GM06990 (cell line): ENCODE data around the gene KCTD20.
"Not testable (repeated sequence)": the region's sequence is repeated elsewhere in the genome, so short reads cannot be mapped to it uniquely, and the experiment has no call there.

ENCODE experiments used
- DNase-seq: peaks from one replicate; pipeline ENCODE4 v3.0.0-alpha.2; 2011; ENCODE audit not compliant: insufficient read length; ENCODE audit errors: extremely low read depth
- H3K27me3 ChIP-seq: replicated peaks from 2 replicates; pipeline ENCODE4 v1.6.0; 2011; ENCODE audit warnings: low read length; ENCODE audit not compliant: control insufficient read depth, insufficient read depth
- H3K36me3 ChIP-seq: 2 replicates; pipeline ENCODE4 v1.5.1; 2011; ENCODE audit warnings: low read length; ENCODE audit not compliant: control insufficient read depth, insufficient read depth
- H3K4me3 ChIP-seq: replicated peaks from 2 replicates; pipeline ENCODE4 v1.5.1; 2011; ENCODE audit warnings: low read depth, mild to moderate bottlenecking, control low read depth, low read length
- TF ChIP-seq, protein P1 (sequence below): IDR thresholded peaks from 2 replicates; pipeline ENCODE4 v1.5.1; 2011; ENCODE audit warnings: low read length, control low read depth, mild to moderate bottlenecking, inconsistent platforms; ENCODE audit not compliant: insufficient read depth, poor library complexity, severe bottlenecking

The KCTD20 gene

DNA sequence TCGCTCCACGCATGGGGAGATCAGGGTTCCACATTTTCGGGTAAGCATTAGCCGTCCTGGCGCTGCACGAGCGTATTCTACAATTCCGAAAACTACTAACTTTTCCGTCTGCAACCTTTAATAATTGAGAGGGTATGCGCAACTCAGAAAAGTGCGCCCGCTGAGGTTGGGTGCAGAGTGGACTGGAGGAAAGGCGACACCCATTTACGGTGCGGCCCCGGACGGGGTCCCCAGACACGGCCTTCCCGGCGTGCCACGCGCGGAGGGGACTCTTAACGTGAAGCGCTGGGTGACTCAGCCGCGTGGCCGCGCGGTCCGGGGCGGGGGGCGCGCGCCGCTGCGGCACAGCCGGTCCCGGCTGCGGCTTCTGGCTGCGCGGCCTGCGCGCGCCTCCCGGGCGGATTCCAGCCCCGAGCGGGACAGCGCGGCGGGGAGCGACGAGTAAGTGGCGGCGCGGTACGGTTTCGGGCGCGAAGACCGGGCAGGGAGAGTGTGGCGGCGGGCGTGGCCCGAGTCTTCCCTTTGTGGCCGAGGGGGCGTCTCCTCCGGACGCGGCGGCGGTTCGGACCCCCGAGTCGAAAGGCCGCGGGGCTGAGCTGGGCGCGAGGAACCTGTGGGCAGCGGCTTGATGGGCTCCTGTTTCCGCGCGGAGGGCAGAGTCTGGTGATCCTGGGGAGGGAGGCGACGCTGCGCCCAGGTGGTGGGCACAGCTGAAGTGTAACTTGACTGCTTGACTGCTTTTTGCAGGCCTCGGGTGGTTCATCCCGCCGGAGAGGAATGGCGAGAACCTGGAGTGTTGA, at the start of gene KCTD20, which contains the start of gene PXT1:
Gene KCTD20 (plus strand): TSS at position 330 of the 800 bp plus-strand sequence. CDS start 27,098 bp downstream, outside the sequence.
Gene PXT1 (minus strand): TSS at position 184 of the 800 bp plus-strand sequence. CDS start 16,772 bp downstream, outside the sequence.
- TF ChIP-seq, protein P1, sequence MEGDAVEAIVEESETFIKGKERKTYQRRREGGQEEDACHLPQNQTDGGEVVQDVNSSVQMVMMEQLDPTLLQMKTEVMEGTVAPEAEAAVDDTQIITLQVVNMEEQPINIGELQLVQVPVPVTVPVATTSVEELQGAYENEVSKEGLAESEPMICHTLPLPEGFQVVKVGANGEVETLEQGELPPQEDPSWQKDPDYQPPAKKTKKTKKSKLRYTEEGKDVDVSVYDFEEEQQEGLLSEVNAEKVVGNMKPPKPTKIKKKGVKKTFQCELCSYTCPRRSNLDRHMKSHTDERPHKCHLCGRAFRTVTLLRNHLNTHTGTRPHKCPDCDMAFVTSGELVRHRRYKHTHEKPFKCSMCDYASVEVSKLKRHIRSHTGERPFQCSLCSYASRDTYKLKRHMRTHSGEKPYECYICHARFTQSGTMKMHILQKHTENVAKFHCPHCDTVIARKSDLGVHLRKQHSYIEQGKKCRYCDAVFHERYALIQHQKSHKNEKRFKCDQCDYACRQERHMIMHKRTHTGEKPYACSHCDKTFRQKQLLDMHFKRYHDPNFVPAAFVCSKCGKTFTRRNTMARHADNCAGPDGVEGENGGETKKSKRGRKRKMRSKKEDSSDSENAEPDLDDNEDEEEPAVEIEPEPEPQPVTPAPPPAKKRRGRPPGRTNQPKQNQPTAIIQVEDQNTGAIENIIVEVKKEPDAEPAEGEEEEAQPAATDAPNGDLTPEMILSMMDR: no peak
- Histone ChIP-seq H3K4me3 (peak within 1 kb of the TSS; percentile 79), H3K36me3 (no peaks in the 10 kb centered on the region; the same call in 1 of the 2 replicates), H3K27me3 (no peaks in the 10 kb centered on the region)
- peak; percentile 92 for DNase-seq

DNA sequence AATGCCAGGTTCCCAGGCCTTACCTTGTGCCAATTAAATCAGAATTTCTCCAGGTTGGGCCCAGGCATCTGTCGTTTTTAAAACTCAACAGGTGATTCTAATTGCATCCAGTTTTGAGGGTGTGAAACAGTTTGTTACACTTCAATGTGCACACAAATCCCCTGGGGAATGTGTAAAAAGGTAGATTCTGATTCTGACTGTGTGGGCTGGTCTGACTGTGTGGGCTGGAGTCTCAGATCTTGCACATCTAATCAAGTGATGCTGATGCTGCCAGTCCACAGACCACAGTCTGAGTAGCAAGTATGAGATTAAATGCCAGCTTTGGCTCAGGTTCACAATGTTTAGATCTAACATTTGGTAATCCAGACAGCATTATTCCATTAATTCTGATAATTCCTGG, 42.8 kb upstream of the KCTD20 start:
- Histone ChIP-seq H3K36me3 (no peaks in the 10 kb centered on the region), H3K27me3 (no peaks in the 10 kb centered on the region), H3K4me3 (no peak overlapping the region)
- TF ChIP-seq, protein P1: no peak
- peak; percentile 34 for DNase-seq

DNA sequence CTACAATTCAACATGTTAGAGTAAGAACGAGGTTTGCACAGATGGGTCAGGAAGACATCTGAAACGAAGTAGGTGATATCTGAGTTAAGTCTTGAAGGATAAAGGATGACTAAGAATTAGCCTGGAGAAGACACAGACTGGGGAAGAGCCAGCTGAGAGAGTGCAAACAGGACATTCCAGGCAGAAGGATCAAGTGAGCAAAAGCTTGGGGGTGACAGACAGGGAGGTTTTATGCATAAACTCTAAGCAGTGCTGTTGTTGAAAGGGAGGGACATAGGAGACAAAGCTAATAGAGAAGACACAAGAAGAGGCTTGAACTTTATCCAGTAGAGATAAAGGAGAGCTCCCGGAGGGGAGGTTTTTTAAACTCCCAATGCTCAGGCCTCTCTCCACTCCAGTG, 40.3 kb upstream of the KCTD20 start:
- no peak for DNase-seq
- no peaks in the 10 kb centered on the region for H3K27me3 ChIP-seq
- H3K36me3 ChIP-seq: no peaks in the 10 kb centered on the region
- TF ChIP-seq, protein P1: no peak
- no peak overlapping the region for H3K4me3 ChIP-seq

DNA sequence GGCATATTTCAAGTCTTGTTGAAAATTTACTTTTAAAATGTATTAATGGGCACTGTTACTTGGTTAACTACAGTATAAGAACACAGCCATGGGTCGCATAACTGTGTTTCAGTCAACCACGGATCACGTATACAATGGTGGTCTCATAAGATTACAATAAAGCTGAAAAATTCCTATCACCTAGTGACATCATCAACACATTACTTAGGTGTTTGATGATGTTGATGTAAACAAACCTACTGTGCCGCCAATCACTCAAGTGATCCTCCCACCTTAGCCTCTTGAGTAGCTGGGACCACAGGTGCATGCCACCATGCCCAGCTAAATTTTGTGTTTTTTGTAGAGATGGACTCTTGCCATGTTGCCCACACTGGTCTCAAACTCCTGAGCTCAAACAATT, 38.6 kb upstream of the KCTD20 start:
- no peak for DNase-seq
- TF ChIP-seq, protein P1: no peak
- no peaks in the 10 kb centered on the region for H3K27me3 ChIP-seq
- no peaks in the 10 kb centered on the region for H3K36me3 ChIP-seq
- no peak overlapping the region for H3K4me3 ChIP-seq

DNA sequence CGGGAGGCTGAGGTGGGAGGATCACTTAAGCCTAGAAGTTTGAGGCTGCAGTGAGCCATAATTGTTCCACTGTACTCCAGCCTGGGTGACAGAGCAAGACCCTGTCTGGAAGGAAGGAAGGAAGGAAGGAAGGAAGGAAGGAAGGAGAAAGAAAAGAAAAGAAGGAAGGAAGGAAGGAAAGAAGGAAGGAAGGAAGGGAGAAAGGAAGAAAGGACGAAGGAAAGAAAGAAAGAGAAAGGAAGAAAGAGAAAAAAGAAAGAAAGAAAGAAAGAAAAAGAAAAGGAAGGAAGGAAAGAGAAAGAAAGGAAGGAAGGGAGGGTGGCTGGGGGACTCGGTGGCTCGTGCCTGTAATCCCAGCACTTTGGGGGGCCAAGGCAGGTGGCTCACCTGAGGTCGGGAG, 33.1 kb upstream of the KCTD20 start:
- DNase-seq, H3K36me3 ChIP-seq, H3K4me3 ChIP-seq, H3K27me3 ChIP-seq: not testable (repeated sequence)

DNA sequence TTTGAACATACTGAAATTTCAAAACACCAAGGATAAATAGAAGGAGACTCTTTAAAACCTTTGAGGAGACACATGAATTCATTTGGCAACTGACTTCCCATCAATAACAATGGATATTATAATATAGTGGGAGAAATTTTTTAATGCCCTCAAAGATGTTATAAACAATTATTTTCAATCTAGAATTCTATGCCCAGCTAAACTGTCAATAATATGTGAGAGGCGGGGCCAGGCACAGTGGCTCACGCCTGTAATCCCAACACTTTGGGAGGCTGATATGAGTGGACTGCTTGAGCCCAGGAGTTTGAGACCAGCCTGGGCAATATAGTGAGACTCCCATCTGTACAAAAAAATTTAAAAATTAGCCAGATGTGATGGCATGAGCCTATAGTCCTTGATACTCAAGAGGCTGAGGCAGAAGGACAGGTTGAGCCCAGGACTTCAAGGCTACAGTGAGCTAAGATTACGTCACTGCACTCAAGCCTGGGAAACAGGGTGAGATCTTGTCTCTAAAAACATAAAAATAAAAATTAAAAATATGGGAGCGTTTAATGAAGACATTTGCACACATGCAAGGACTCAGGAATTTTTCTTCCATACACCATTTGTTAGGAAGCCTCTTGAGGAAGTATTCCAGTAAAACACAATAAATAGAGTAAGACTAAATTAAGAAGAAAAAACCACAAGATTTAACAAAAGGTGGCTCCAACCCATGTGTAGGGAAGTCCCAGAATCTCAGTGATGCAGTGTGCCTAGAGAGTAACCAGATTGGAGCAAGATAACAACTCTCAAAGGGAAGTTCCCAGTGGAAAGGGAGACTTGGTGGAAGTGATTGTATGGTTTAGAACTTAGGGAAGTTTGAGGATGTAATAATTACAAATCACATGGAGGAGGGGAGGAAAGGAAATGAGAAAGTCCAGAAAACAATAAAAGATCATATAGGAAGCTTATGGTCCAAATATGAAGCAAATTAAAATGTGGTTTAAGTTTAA, 29.0 kb upstream of the KCTD20 start:
- H3K27me3 ChIP-seq: no peaks in the 10 kb centered on the region
- no peaks in the 10 kb centered on the region for H3K36me3 ChIP-seq
- DNase-seq: no peak
- TF ChIP-seq, protein P1: no peak
- H3K4me3 ChIP-seq: no peak overlapping the region
